HL-60 (cell line): ENCODE data around the gene NEAT1.

Experiments used
- DNase-seq, 2 experiments: peaks; one replicate each; pipeline ENCODE4 v3.0.0-alpha.2; 2010 to 2020; ENCODE audit warnings: low read depth in 1 of 2, low spot score in 1 of 2
- H3K27ac ChIP-seq: fragments of 250-450 bp; sonication (Bioruptor Pico); replicated peaks from 2 replicates; pipeline ENCODE4 v1.5.1; 2020; ENCODE audit warnings: mild to moderate bottlenecking, moderate library complexity
- H3K27me3 ChIP-seq: fragments of 250-450 bp; sonication (Bioruptor Pico); 2 replicates; pipeline ENCODE4 v1.5.1; 2021; ENCODE audit warnings: mild to moderate bottlenecking, moderate library complexity; ENCODE audit not compliant: insufficient read depth, poor library complexity, severe bottlenecking
- H3K4me3 ChIP-seq: replicated peaks from 2 replicates; pipeline ENCODE4 v1.5.1; 2011; ENCODE audit warnings: mild to moderate bottlenecking, control low read depth, low read length; ENCODE audit not compliant: insufficient read depth
- CTCF ChIP-seq: IDR thresholded peaks from one replicate; pipeline ENCODE4 v1.5.1; 2011; ENCODE audit warnings: low read length, control low read depth, inconsistent platforms; ENCODE audit not compliant: insufficient read depth
- GABPA ChIP-seq: IDR thresholded peaks from 2 replicates; pipeline ENCODE4 v1.6.1; 2012; ENCODE audit warnings: low read depth
- POLR2AphosphoS5 ChIP-seq: IDR thresholded peaks from 2 replicates; pipeline ENCODE4 v1.6.1; 2012; ENCODE audit warnings: low read depth
- REST ChIP-seq: IDR thresholded peaks from 2 replicates; pipeline ENCODE4 v1.6.1; 2012; ENCODE audit warnings: low read depth; ENCODE audit not compliant: insufficient replicate concordance
- SPI1 ChIP-seq: IDR thresholded peaks from 2 replicates; pipeline ENCODE4 v1.6.1; 2012; ENCODE audit warnings: low read depth, mild to moderate bottlenecking, borderline replicate concordance

The NEAT1 gene

DNA sequence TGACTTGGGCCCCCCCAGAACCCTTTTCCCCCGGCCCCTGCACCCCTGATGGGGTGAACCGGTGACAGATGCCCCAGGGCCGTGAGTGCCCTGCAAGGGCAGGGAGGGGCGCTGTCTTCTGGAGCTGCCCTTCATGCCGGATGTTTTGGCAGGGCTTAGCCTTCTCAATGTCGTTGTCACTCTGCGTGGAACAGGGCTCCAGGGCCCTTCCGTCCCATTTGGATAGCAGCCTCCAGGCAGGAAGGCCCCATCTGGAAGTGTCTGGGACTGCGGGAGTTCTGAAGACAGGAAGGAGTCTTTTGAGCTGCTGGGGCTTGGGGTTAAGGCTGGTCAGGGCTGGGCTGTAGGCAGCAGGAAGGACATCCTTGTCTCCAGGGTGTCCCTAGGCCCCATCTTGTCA, 31.6 kb upstream of the NEAT1 start:
- no peak overlapping the region for H3K27ac ChIP-seq
- no peak for DNase-seq
- no peak for TF ChIP-seq SPI1
- TF ChIP-seq REST, result no peak
- no peak for TF ChIP-seq GABPA
- TF ChIP-seq POLR2AphosphoS5, result no peak

GRCh38 chr11:65392186-65392829, 30.3 kb upstream of the NEAT1 start:
- Histone ChIP-seq H3K27ac (no peak overlapping the region), H3K27me3 (no peaks in the 10 kb centered on the region), H3K4me3 (no peak overlapping the region)
- TF ChIP-seq POLR2AphosphoS5 (no peak), GABPA (no peak), SPI1 (no peak), CTCF (no peak), REST (no peak)
- DNase-seq, result no peak

More for the DNA sequence above, 31.6 kb upstream of the NEAT1 start:
- H3K27me3 ChIP-seq, result no peaks in the 10 kb centered on the region
- no peak overlapping the region for H3K4me3 ChIP-seq

- no peak for DNase-seq
- Histone ChIP-seq H3K27ac (no peak overlapping the region), H3K27me3 (no peaks in the 10 kb centered on the region), H3K4me3 (no peak overlapping the region)
- TF ChIP-seq POLR2AphosphoS5, result no peak
- TF ChIP-seq CTCF, result no peak
- TF ChIP-seq REST, result no peak
- TF ChIP-seq GABPA, result no peak
- no peak for TF ChIP-seq SPI1
Observed at GRCh38 chr11:65392899-65393298, 29.7 kb upstream of the NEAT1 start.
